BE2C (cell line): ENCODE results near the gene OBP2A.
"Not testable (repeated sequence)": the region's sequence is repeated elsewhere in the genome, so short reads cannot be mapped to it uniquely, and the experiment has no call there.

Experiments
- DNase-seq: peaks from one replicate; pipeline ENCODE4 v3.0.0-alpha.2; 2020
- H3K27me3 ChIP-seq: fragments of 250-450 bp; sonication (Bioruptor Pico); 2 replicates; pipeline ENCODE4 v1.5.1; 2020; ENCODE audit warnings: mild to moderate bottlenecking
- H3K36me3 ChIP-seq: fragments of 250-450 bp; sonication (Bioruptor Pico); 2 replicates; pipeline ENCODE4 v1.5.1; 2020; ENCODE audit warnings: mild to moderate bottlenecking
- H3K4me1 ChIP-seq: fragments of 250-450 bp; sonication (Bioruptor Pico); 2 replicates; pipeline ENCODE4 v1.5.1; 2020
- H3K4me3 ChIP-seq: 2 replicates; pipeline ENCODE4 v1.5.1; 2011; ENCODE audit warnings: low read depth, low read length
- H3K9me3 ChIP-seq: fragments of 250-450 bp; sonication (Bioruptor Pico); 2 replicates; pipeline ENCODE4 v1.5.1; 2020
- CTCF ChIP-seq: IDR thresholded peaks from 2 replicates; pipeline ENCODE4 v1.5.1; 2012; ENCODE audit warnings: mild to moderate bottlenecking, low read depth, low read length

OBP2A gene

DNA sequence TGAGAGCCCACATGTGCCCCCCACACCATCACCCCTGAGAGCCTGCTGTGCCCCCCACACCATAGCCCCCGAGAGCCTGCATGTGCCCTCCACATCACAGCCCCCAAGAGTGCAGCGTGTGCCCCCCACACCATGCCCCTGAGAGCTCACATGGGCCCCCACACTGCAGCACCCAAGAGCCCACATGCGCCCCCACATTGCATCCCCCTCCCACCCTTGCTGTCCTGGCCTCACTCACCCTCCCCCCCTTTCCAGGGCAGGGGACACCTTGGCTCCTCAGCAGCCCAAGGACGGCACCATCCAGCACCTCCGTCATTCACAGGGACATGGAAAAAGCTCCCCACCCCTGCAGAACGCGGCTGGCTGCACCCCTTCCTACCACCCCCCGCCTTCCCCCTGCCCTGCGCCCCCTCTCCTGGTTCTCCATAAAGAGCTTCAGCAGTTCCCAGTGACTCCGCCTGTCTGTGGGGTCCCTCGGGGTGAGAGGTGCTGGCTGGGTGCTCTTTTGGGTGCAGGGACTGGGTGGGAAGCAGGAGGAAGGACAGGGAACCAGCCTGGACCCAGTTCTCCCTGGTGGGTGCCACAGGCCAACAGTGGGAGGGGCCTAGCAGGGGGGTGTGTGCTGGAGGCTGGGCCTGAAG lies 19.7 kb upstream of the OBP2A start:
- no peak for DNase-seq

GRCh38 chr9:135526730-135527571 lies 19.0 kb upstream of the OBP2A start:
- no peaks in the 10 kb centered on the region for H3K27me3 ChIP-seq
- H3K36me3 ChIP-seq: no peaks in the 10 kb centered on the region
- TF ChIP-seq CTCF: no peak
- H3K9me3 ChIP-seq: no peaks in the 10 kb centered on the region
- no peak overlapping the region for H3K4me3 ChIP-seq
- H3K4me1 ChIP-seq: no peaks in the 10 kb centered on the region; the same call in 1 of the 2 replicates
- DNase-seq: no peak

More for the DNA sequence above, 19.7 kb upstream of the OBP2A start:
- no peak for TF ChIP-seq CTCF
- Histone ChIP-seq H3K27me3 (no peaks in the 10 kb centered on the region), H3K4me3 (no peak overlapping the region), H3K36me3 (no peaks in the 10 kb centered on the region), H3K9me3 (no peaks in the 10 kb centered on the region), H3K4me1 (no peaks in the 10 kb centered on the region; the same call in 1 of the 2 replicates)

GRCh38 chr9:135528842-135529435 lies 17.0 kb upstream of the OBP2A start:
- H3K4me1 ChIP-seq, DNase-seq, H3K27me3 ChIP-seq, H3K4me3 ChIP-seq, H3K36me3 ChIP-seq, H3K9me3 ChIP-seq: not testable (repeated sequence)

GRCh38 chr9:135530146-135530545 lies 15.8 kb upstream of the OBP2A start:
- H3K36me3 ChIP-seq: no peaks in the 10 kb centered on the region
- H3K27me3 ChIP-seq: no peaks in the 10 kb centered on the region
- no peaks in the 10 kb centered on the region for H3K4me1 ChIP-seq
- no peak for DNase-seq
- TF ChIP-seq CTCF: no peak
- no peaks in the 10 kb centered on the region for H3K9me3 ChIP-seq
- no peak overlapping the region for H3K4me3 ChIP-seq

DNA sequence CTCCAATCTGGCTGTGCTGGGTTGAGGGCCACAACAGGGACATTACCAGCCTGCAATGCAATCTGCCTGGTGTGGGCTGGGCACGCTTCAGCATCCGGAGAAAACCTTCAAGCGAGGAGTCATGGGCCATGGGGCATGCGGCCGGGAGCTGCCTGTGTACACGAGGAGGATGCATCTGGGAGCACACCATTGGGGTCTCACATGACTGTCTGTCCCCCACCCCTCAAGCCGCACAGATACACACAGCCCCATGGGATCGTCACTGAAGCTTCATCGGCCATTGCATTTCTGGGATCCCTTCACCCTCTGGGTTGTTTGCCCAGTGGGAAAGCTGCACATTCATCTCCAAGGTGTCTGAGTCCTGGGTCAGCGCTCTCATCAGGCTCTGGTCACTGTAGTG lies 14.8 kb upstream of the OBP2A start:
- TF ChIP-seq CTCF: no peak
- no peaks in the 10 kb centered on the region for H3K4me1 ChIP-seq
- H3K27me3 ChIP-seq: no peaks in the 10 kb centered on the region
- no peak overlapping the region for H3K4me3 ChIP-seq
- H3K9me3 ChIP-seq: no peaks in the 10 kb centered on the region
- H3K36me3 ChIP-seq: no peaks in the 10 kb centered on the region
- DNase-seq: no peak

DNA sequence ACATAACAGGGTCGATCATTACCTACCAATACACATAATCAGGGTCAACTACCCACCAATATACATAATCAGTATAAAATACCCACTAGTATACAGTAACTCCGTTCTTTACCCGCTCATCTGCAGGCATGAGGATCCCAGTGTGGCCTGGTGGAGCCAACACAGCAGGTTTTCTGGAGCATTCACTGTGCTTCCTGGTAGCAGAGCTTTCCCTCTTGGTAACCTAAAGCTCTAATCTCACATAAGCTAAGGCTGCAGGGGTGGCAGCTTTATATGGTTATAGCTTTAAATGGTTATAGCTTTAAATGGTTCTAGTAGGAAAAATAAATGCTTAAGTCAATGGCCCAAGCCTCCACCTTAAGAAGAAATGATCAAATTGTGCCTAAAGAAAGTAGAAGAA lies 12.8 kb upstream of the OBP2A start:
- no peaks in the 10 kb centered on the region for H3K36me3 ChIP-seq
- H3K9me3 ChIP-seq: no peaks in the 10 kb centered on the region
- H3K27me3 ChIP-seq: no peaks in the 10 kb centered on the region
- H3K4me1 ChIP-seq: no peaks in the 10 kb centered on the region
- DNase-seq: no peak
- no peak for TF ChIP-seq CTCF
- H3K4me3 ChIP-seq: no peak overlapping the region
